Measurements from ENCODE around the gene GLP2R.

GLP2R gene

DNA sequence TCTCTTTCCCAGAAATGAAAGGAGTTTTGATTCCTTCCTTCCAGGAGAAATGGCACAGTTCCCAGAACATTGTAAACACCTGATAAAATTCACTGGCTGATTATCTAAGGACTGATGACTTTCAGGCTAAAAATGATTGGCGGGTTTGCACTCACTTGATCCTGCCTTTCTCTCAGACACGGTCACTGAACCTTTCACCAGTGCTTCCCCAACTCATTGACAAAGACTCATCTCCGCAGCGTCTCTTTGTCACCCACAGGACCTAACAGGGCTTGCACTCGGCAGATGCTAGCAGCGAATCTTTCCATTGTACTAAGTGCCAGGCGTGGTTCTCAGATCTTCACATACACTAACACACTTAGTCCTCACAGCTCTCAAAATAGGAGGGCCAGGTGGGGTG, 27.0 kb upstream of the GLP2R start:
- ChIA-PET POLR2A (no interaction called here), CTCF (no interaction called here)
- no peak for DNase-seq (ENCODE audit: extremely low spot score)
- TF ChIP-seq LEF1 (IDR thresholded peaks at IDR 0.05; ENCODE audit: borderline replicate concordance): no peak

DNA sequence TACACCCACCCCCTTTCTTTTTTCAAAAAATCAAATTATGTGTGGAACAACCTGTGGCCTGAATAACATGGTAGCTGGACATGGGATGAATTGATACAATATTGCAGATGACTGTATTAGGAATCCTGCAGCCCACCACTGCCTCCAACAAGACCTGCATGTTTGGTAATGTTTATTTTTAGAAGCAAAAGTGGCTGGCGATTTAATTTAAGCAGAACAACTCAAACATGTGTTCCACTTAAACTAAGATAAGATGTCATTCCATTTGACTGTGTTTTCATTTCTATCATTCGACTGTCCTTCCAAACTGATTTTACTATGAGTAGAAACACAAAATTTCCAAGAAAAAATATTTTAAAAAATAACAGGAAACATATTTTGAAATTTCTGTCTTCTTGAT, 24.2 kb upstream of the GLP2R start:
- DNase-seq (ENCODE audit: extremely low spot score): no peak
- TF ChIP-seq, protein P1, sequence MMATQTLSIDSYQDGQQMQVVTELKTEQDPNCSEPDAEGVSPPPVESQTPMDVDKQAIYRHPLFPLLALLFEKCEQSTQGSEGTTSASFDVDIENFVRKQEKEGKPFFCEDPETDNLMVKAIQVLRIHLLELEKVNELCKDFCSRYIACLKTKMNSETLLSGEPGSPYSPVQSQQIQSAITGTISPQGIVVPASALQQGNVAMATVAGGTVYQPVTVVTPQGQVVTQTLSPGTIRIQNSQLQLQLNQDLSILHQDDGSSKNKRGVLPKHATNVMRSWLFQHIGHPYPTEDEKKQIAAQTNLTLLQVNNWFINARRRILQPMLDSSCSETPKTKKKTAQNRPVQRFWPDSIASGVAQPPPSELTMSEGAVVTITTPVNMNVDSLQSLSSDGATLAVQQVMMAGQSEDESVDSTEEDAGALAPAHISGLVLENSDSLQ (IDR thresholded peaks at IDR 0.05): no peak
- TF ChIP-seq NFRKB (IDR thresholded peaks at IDR 0.05) (no peak), HDGF (IDR thresholded peaks at IDR 0.05; ENCODE audit: borderline replicate concordance) (no peak), SP1 (IDR thresholded peaks at IDR 0.05) (no peak), LEF1 (IDR thresholded peaks at IDR 0.05; ENCODE audit: borderline replicate concordance) (no peak), ZNF384 (IDR thresholded peaks at IDR 0.05) (no peak), ELF4 (IDR thresholded peaks at IDR 0.05) (no peak), L3MBTL2 (conservative IDR thresholded peaks at IDR 0.05) (no peak), FOXA1 (IDR thresholded peaks at IDR 0.05) (no peak), FOXK2 (IDR thresholded peaks at IDR 0.05) (no peak), BHLHE40 (IDR thresholded peaks at IDR 0.05; ENCODE audit: borderline replicate concordance) (no peak), ARNT (IDR thresholded peaks at IDR 0.05) (no peak), CTBP1 (IDR thresholded peaks at IDR 0.05; ENCODE audit: borderline replicate concordance) (no peak), FOXM1 (IDR thresholded peaks at IDR 0.05; ENCODE audit: borderline replicate concordance) (no peak), SUZ12 (IDR thresholded peaks at IDR 0.05) (no peak), TARDBP (IDR thresholded peaks at IDR 0.05) (no peak)
- ChIA-PET CTCF (no interaction called here), POLR2A (no interaction called here)

DNA sequence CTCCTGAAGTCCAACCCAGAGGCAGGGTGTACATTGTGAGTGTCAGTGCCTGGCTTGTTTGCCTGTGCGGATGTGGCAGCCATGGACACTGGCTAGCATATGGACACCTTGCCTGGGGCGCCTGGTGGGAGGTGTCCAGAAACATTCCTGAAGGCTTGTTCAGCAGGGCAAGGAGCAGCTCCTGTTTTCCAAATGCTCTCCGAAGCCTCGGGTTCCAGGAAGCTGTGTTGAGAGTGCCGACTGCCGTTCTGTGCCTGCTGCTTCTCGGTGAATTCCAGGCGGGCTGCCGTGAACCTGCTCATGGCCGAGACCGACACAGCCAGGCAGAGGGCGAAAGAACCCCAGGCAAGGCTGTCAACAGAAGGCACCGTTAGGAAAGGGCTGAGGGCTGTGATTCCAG, 23.4 kb upstream of the GLP2R start:
- TF ChIP-seq FOXA1 (IDR thresholded peaks at IDR 0.05) (no peak), SP1 (IDR thresholded peaks at IDR 0.05) (no peak), NFRKB (IDR thresholded peaks at IDR 0.05) (no peak), L3MBTL2 (conservative IDR thresholded peaks at IDR 0.05) (no peak), CTBP1 (IDR thresholded peaks at IDR 0.05; ENCODE audit: borderline replicate concordance) (no peak), SUZ12 (IDR thresholded peaks at IDR 0.05) (no peak), ELF4 (IDR thresholded peaks at IDR 0.05) (no peak), ARNT (IDR thresholded peaks at IDR 0.05) (no peak), FOXK2 (IDR thresholded peaks at IDR 0.05) (no peak), FOXM1 (IDR thresholded peaks at IDR 0.05; ENCODE audit: borderline replicate concordance) (no peak), ZNF384 (IDR thresholded peaks at IDR 0.05) (no peak), HDGF (IDR thresholded peaks at IDR 0.05; ENCODE audit: borderline replicate concordance) (no peak), TARDBP (IDR thresholded peaks at IDR 0.05) (no peak), LEF1 (IDR thresholded peaks at IDR 0.05; ENCODE audit: borderline replicate concordance) (no peak), BHLHE40 (IDR thresholded peaks at IDR 0.05; ENCODE audit: borderline replicate concordance) (no peak)
- TF ChIP-seq, protein P1 (IDR thresholded peaks at IDR 0.05): no peak
- ChIA-PET POLR2A (no interaction called here), CTCF (no interaction called here)
- DNase-seq (ENCODE audit: extremely low spot score): no peak

DNA sequence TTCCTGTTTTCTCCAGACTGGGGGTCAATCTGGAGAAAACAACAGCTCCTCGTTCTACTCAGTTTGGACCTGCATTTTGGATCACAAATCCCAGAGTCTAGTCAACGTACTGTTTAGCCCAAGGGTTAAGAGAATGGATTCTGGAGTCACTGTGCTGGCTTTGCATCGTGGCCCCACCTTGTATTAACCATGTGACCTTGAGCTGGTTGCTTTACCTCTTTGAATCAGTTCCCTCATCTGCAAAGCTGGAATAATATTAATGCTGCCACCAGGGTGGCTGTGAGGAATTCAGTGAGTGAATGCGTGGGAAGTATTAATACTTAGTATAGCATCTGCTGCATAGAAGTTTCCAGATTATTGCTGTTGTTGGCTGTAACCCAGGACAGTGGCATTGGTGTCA, 23.0 kb upstream of the GLP2R start:
- ChIA-PET CTCF (no interaction called here), POLR2A (no interaction called here)
- TF ChIP-seq CTBP1 (IDR thresholded peaks at IDR 0.05; ENCODE audit: borderline replicate concordance) (no peak), HDGF (IDR thresholded peaks at IDR 0.05; ENCODE audit: borderline replicate concordance) (no peak), L3MBTL2 (conservative IDR thresholded peaks at IDR 0.05) (no peak), ZNF384 (IDR thresholded peaks at IDR 0.05) (no peak), FOXA1 (IDR thresholded peaks at IDR 0.05) (no peak), FOXK2 (IDR thresholded peaks at IDR 0.05) (no peak)
- no peak for DNase-seq (ENCODE audit: extremely low spot score)

DNA sequence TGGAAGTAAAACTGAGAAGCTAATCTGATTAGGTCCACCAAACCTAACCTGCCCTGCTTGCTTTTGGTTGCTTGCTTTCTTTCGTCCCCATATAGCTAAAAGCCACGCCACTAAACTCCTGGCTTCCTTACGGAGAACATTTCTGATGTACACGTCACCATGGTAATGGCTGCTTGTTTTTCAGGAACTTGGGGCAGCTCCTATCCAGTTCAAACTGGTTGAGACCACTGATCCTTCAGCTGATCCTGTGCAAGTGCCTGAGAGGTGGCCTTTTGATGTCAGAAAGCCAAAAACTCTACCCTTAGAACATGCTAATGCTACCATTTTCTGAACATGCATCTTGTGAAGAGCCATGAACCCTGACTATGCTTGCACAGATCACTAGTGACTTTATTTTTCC, 20.0 kb upstream of the GLP2R start:
- DNase-seq (ENCODE audit: extremely low spot score): no peak
- ChIA-PET POLR2A (no interaction called here), CTCF (no interaction called here)
- TF ChIP-seq ARNT (IDR thresholded peaks at IDR 0.05): no peak
- no peak for TF ChIP-seq CTBP1 (IDR thresholded peaks at IDR 0.05; ENCODE audit: borderline replicate concordance)
- TF ChIP-seq HDGF (IDR thresholded peaks at IDR 0.05; ENCODE audit: borderline replicate concordance): no peak

DNA sequence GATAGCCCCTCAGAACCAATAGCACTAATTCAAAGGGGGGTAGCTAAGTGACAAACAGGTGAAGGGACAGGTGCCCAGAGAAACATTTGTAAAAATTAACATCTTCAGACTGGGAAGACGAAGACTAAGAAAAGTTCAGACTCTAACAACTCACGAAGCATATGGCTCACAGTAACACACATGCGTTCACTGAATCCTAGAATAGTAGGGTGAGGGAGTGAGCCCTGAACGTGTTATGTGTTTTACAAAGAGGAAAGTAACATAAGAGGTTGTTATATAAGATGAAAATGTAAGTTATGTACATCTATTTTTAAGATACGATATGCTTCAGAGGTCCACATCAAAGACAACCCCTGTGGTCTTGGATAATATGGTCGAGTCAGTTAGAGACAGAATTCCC, 19.0 kb upstream of the GLP2R start:
- POLR2A ChIA-PET: no interaction called here
- DNase-seq (ENCODE audit: extremely low spot score): no peak
- CTCF ChIA-PET: no interaction called here
- no peak for TF ChIP-seq ARNT (IDR thresholded peaks at IDR 0.05)

DNA sequence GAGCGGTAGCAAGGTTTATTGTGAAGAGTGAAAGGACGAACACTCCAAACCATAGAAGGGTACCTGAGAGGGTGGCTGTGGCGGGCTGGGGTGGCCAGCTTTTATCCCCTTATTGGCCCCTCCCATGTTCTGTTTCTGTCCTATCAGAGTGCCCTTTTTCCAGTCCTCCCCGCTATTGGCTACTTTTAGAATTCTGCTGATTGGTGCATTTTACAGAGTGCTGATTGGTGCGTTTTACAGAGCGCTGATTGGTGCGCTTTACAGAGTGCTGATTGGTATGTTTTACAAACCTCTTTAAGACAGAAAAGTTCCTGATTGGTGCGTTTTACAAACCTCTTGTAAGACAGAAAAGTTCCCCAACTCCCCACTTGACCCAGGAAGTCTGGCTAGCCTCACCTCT, 16.3 kb upstream of the GLP2R start:
- TF ChIP-seq FOXK2 (IDR thresholded peaks at IDR 0.05) (no peak), CTBP1 (IDR thresholded peaks at IDR 0.05; ENCODE audit: borderline replicate concordance) (no peak), ELF4 (IDR thresholded peaks at IDR 0.05) (no peak), LEF1 (IDR thresholded peaks at IDR 0.05; ENCODE audit: borderline replicate concordance) (no peak), ARNT (IDR thresholded peaks at IDR 0.05) (no peak), ZNF384 (IDR thresholded peaks at IDR 0.05) (no peak), TARDBP (IDR thresholded peaks at IDR 0.05) (no peak), HDGF (IDR thresholded peaks at IDR 0.05; ENCODE audit: borderline replicate concordance) (no peak), SUZ12 (IDR thresholded peaks at IDR 0.05) (no peak), NFRKB (IDR thresholded peaks at IDR 0.05) (no peak), BHLHE40 (IDR thresholded peaks at IDR 0.05; ENCODE audit: borderline replicate concordance) (no peak), SP1 (IDR thresholded peaks at IDR 0.05) (no peak), FOXM1 (IDR thresholded peaks at IDR 0.05; ENCODE audit: borderline replicate concordance) (no peak)
- TF ChIP-seq, protein P1 (IDR thresholded peaks at IDR 0.05): no peak
- ChIA-PET POLR2A (no interaction called here), CTCF (no interaction called here)
- no peak for DNase-seq (ENCODE audit: extremely low spot score)
